ENCODE data around the gene OR5C1. TPM values are rescaled to one million over a fixed set of nuclear protein-coding genes. Genes with fewer than 3 reads are reported as not detected.

Gene OR5C1
- total and polyA plus RNA-seq, 9 of the 15 experiments (the other 6 are each of a cell fraction or from before 2014, with no cell fraction given) = not detected

DNA sequence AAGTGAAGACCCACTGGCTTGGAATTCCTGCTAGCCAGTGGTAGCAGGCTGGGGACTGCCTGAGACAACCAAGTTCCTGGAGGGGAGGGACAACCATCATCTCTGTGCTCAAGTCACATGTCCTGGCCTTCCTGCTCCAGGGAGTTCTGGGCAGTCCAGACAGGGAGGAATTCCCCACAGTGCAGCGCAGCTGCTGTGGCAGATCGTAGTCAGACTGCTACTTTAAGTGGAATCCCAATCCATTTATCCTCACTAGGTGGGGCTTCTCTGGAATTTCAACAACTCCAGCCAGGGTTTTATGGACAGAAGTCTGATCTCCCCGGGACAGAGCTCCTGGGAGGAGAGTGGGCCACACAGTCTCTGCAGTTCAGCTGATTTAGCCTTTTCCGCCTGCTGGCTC lies 20.9 kb upstream of the OR5C1 start (continued):
- TF ChIP-seq BRF2 (IDR thresholded peaks at IDR 0.05; ENCODE audit: borderline replicate concordance, insufficient read depth, insufficient read length) = no peak

- H2AFZ ChIP-seq (ENCODE audit: low read depth, low read length) = no peak overlapping the region
- WGBS (ENCODE audit: insufficient coverage, low coverage, missing lambda C conversion rate) = 6% methylated on average over 8 of the region's 8 CpGs
- H3K9me1 ChIP-seq (ENCODE audit: control insufficient read depth, insufficient read depth, low read length) = peaks cover 3% of the 10 kb centered on the region
- CTCF ChIA-PET (ENCODE audit: low intra/inter-chr PET ratio) = no interaction called here
- in situ Hi-C loops (cut with MboI) = no loop called here
- no peaks in the 10 kb centered on the region for H4K20me1 ChIP-seq (replicated peaks; ENCODE audit: control insufficient read depth, insufficient read depth, low read length)
- no peak for DNase-seq (ENCODE audit: extremely low read depth in 1 of 4, low spot score in 3 of 4)
- no peak for ATAC-seq
- no peaks in the 10 kb centered on the region for H3K4me1 ChIP-seq (replicated peaks in 1 of 2; ENCODE audit: control insufficient read depth in 2 of 2, insufficient read depth in 2 of 2, low read length in 2 of 2)
- H3K9ac ChIP-seq (ENCODE audit: insufficient read depth in 1 of 2, low read depth in 2 of 2, low read length in 2 of 2) = no peak overlapping the region
- BruUV-seq (replicated peaks) = no TSS peak
- POLR2A ChIA-PET = no interaction called here
- H3K4me3 ChIP-seq = no peak overlapping the region
- no peaks in the 10 kb centered on the region for H3K9me3 ChIP-seq (replicated peaks; ENCODE audit: control insufficient read depth, insufficient read depth, low read depth, low read length)
- H3K79me2 ChIP-seq (ENCODE audit: control insufficient read depth, insufficient read depth, low read length) = no peaks in the 10 kb centered on the region
- intact Hi-C loops (cut with micrococcal nuclease) = no loop called here
- no peaks in the 10 kb centered on the region for H3K36me3 ChIP-seq (ENCODE audit: control insufficient read depth, insufficient read depth, low read length)
- no peak overlapping the region for H3K4me2 ChIP-seq (ENCODE audit: insufficient read depth, low read length)
- FAIRE-seq = no peak
- H3K27me3 ChIP-seq (ENCODE audit: control insufficient read depth in 2 of 2, insufficient read depth in 2 of 2, low read length in 2 of 2) = peaks cover 7 to 9% of the 10 kb centered on the region in 2 experiments; a peak in 3 of 5 replicates
- no peak overlapping the region for H3K27ac ChIP-seq (ENCODE audit: extremely low read depth, low read depth, low read length)
- TF ChIP-seq CHAMP1 (IDR thresholded peaks at IDR 0.05) (no peak), KLF10 (CRISPR knock-in tag; IDR thresholded peaks at IDR 0.05) (no peak), GATAD2A (IDR thresholded peaks at IDR 0.05) (no peak), ZNF655 (CRISPR knock-in tag; IDR thresholded peaks at IDR 0.05) (no peak), E2F5 (CRISPR knock-in tag; IDR thresholded peaks at IDR 0.05) (no peak), U2AF2 (optimal IDR thresholded peaks at IDR 0.05; ENCODE audit: low read depth, low read length) (no peak), ZNF444 (CRISPR knock-in tag; IDR thresholded peaks at IDR 0.05) (no peak), ZFP1 (CRISPR knock-in tag; IDR thresholded peaks at IDR 0.05) (no peak), TCF3 (CRISPR knock-in tag; IDR thresholded peaks at IDR 0.05) (no peak), MEIS2 (IDR thresholded peaks at IDR 0.05; ENCODE audit: partially characterized antibody) (no peak)
- TF ChIP-seq, protein P1, sequence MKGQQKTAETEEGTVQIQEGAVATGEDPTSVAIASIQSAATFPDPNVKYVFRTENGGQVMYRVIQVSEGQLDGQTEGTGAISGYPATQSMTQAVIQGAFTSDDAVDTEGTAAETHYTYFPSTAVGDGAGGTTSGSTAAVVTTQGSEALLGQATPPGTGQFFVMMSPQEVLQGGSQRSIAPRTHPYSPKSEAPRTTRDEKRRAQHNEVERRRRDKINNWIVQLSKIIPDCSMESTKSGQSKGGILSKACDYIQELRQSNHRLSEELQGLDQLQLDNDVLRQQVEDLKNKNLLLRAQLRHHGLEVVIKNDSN (CRISPR knock-in tag; IDR thresholded peaks at IDR 0.05) = no peak
- TF ChIP-seq, protein P2, sequence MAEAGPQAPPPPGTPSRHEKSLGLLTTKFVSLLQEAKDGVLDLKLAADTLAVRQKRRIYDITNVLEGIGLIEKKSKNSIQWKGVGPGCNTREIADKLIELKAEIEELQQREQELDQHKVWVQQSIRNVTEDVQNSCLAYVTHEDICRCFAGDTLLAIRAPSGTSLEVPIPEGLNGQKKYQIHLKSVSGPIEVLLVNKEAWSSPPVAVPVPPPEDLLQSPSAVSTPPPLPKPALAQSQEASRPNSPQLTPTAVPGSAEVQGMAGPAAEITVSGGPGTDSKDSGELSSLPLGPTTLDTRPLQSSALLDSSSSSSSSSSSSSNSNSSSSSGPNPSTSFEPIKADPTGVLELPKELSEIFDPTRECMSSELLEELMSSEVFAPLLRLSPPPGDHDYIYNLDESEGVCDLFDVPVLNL (CRISPR knock-in tag; IDR thresholded peaks at IDR 0.05; ENCODE audit: low read depth) = no peak
Observed at GRCh38 chr9:122777052-122777451, 11.7 kb upstream of the OR5C1 start.

All from K562 (cell line).